HG03060 (cell line): Measurements from ENCODE around the gene IFIH1.
A peak's percentile ranks its signal among the peaks of the same experiment; 100 is the strongest.

Source experiments
- ATAC-seq: cut with Tn5 transposase; IDR thresholded peaks from one replicate; pipeline ENCODE4 v1.9.1; 2021; ENCODE audit warnings: low read depth, moderate number of reproducible peaks; ENCODE audit not compliant: unreplicated experiment

IFIH1 gene

DNA sequence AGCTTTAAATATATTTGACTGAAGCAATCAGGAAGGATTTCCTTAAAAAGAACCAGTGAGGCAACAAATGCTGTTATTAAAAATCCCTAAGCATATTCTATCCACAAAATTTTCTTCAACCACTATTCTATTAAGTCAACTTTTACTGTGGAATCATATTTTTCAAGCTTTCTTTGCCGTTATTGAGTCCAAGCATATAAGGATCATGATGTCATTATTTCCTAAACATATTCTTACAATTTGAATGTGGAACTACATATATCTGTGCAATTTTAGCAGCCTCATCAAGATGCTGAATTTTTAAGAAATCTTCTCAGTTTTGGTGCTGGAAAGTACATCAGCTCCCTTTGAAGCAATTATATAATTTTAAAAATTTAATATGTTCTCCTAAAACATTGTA lies 5.6 kb downstream of the IFIH1 start:
- ATAC-seq: no peak

DNA sequence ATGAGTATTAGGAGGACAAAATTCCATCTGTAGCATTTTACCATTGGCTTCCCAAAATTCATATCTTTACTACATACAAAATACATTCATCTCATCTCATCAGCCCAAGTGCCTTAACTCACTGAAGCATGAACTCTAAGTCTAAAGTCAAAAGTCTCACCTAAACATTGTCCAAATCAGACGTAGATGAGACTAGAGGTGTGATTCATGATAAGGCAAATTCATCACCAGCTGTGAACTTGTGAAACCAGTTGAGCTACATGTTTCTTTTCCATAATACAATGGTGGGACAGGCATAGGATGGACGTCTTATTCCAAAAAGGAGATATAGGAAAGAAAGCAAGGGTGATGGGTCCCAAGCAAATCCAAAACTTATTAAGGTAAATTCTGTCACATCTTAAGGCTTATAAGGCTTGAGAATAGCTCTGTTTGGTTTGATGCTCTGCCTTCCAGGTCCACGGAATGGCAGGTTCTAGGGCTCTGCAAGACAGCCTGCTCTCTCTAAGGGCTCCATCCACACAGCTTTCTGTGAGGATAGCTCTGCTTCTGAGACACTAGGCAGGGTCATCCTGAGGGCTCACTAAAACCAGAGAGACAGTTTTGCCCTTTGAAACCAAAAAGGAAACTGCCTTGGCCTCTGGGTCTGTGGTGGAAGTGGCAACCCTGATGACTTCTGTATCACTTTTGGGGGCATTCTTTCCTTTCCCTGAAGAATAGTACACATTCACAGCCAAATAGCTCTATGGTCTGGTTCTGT lies 9.6 kb downstream of the IFIH1 start:
- ATAC-seq: peak; percentile 45

DNA sequence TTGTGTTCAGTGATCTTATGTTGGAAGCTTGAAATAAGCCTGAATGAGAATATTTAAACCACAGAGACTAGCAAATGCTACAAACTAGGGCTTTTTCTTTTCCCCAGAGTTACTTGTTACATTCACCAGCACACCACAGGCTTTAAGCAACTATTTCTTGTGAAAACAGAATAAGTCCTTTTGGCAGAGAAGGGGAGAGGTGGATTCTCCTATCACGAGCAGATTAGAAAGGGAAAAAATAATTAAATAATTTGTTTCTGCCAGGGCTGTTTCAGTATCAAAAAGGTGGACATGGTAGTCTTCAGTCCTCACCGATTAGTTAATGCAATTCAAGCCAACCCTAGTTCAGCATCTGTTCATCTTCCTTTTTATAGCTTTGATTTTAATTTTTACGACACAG lies 12.6 kb downstream of the IFIH1 start:
- ATAC-seq: no peak

DNA sequence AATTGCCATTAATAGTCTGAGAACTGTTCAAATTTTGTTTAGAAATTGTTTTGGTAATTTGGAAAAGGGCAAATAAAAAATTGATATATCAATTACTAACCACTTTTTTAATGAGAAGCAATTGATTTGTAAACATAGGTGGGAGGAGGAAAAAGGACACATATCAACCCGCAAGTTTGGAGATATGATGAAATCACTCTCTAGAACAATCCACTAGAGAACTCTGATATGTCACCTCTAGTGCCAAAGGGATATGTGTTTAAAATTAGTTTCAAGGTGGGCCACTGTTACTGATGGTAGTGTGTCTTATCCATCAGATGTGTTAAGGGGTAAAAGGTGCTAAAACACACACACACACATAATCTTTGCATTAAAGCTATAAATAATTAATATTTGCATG lies 16.6 kb downstream of the IFIH1 start:
- ATAC-seq: no peak

DNA sequence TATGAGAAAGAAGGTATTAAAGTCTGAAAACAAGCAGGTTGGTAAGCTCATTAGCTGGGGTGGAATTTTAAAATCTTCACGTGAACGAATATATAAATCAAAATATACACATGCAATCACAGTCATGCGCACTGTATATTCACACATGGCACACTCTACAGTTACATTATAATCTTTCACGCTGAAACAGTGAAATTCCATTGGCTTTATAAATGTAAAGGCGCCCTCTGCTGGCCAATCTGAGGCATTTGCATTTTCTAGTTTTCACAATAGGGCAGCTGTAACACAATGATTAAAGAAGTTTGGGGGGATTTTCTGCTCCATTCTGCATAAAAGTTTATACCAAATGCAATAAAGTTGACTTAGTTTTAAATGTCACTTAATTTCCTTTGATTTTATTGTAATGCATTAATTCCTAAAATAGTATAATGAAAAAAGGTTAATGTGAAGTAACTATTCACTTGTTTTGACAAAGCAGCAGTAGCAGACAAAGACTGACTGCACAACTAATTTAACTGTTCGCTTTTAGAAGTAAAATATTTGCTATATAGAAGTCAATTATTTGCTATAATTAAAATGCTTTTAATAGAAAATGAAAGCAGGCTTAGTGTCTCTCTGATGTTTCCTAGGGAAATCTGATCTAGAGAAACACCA lies 17.2 kb downstream of the IFIH1 start:
- peak; percentile 74 for ATAC-seq

DNA sequence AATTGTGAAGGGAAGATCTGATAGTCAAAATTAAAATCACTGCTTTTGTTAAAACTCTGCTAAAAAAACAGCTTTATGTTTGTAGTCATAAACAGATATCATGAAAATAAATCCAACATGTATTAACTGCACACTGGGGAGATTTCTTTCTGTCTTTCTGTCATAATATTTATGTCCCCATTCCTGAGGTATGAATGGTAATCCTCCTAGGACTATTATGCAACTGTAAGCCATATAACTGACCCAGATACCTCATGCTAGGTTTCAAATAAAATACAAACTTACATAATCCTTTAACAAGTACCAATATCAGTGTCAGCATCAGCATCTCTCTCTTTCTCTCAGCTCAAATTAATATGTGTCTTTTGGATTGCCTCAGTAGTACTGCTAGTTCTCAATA lies 18.2 kb downstream of the IFIH1 start:
- ATAC-seq: no peak

DNA sequence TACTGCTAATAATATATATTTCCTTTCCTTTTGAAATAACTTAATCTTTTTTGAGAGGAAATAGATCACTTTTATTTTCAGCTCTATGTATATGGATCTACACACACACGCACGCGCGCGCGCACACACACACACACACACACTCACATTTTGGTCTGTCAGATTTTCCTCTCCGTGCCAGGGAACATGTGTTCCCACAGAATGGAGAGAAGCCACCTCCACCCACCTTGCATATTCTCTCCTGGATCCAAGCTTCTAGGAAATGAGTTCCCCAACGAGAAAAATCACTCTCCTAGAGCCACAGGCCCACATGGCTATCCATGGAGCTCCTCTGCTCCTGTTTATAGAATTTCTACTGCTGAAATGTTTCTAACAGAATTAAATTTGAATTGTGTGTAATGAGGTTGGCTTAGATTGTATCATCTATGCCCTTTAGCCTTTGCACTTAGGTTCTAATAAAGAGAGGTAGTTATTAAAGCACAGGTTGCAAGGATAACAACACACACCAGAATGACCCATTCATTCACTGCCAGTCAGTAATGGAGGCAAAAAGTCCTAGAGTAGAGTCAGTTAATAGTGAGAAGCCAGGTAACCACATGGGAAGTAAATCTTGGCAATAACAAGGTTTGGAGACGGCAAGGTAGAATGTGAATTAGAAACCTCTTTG lies 19.7 kb downstream of the IFIH1 start:
- no peak for ATAC-seq

DNA sequence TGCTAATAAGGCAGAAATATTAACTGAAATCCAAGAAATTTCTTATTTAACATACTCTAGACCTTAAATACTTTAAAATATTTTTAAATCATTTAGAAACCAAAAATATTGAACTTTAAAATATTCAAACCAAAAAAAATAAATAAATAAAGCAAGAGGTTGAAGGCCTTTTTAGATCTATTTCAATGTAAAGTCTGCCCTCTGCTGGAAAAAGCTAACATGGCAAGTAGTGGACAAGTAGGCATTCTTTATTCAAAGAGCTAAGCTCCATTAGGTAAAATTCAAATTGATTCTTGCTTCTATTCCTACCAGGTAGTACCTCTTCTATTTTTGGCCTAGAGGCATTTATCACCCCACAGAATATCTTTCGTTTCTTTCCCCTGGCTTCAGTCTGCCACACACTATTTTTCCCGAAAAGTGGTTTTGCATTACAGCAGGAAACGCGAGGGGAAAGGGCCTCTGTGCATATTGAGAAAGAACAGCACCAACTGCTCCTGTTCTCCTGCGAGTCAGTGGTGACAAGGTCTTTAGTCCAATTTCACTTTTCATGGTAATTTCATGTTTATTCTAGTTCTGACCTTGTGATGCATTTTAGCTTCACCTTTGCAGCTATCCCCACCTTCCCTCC lies 20.4 kb downstream of the IFIH1 start:
- peak; percentile 43 for ATAC-seq

DNA sequence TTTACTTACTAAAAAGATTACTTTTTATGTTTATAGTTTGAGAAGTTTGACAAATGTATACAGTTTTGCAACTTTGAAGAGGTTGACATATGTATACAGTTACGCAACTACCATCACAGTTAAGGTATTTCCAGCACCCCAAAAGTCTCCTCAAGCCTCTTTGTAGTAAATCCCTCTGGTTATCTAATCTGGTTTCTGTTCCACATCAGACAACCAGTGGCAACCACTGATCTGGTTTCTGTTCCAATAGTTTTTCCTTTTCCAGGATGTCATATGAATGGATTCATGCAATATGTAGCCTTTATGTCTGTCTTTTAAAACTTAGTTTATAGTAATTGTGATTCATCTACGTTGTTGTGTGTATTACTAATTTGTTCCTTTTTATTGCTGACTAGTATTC lies 23.5 kb downstream of the IFIH1 start:
- ATAC-seq: no peak

DNA sequence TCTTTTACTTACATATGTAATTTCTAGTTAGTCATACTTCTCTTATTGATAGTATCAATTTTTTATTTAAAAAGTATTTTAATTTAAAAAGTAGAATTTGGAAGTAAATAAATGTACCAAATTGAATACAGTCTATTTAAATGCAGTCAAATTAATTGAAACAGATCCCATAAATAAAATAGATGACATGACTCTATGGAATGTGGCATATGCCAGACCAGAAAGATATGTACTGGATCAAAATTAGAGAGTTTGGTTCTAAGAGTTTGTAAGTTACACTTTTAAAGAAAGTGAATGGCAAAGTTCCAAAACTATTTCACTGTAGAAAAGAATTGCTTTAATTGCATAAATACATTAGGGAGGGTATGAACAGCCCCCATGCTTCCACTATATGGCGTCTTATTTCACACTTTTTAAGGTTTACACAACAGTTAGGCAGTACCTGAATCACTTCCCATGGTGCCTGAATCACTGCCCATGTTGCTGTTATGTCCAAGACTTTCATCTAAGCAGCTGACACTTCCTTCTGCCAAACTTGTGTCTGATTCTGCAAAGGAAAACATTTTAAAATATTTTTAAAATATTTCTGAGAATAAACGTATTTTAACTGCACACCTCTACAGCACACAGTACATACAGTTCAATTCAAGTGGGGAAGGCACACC lies 25.2 kb downstream of the IFIH1 start:
- ATAC-seq: no peak

DNA sequence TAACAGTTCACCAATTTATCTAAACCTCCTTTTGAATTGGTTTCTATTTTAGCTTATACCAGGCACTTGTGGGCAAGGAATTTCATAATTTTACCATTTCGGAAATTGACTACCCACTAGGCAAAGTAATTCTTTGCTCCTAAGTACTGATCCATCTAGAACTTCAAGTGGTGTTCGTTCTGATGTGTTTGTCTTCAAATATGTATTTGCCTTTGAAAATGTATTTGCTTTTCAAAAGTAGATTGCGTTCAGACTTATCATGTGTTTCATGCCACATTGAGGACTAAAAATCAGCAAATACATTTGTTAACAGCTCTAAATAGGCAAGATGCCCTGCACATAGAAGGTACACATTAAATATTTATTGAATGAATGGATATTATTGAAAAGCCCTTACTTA lies 26.7 kb downstream of the IFIH1 start:
- ATAC-seq: no peak

DNA sequence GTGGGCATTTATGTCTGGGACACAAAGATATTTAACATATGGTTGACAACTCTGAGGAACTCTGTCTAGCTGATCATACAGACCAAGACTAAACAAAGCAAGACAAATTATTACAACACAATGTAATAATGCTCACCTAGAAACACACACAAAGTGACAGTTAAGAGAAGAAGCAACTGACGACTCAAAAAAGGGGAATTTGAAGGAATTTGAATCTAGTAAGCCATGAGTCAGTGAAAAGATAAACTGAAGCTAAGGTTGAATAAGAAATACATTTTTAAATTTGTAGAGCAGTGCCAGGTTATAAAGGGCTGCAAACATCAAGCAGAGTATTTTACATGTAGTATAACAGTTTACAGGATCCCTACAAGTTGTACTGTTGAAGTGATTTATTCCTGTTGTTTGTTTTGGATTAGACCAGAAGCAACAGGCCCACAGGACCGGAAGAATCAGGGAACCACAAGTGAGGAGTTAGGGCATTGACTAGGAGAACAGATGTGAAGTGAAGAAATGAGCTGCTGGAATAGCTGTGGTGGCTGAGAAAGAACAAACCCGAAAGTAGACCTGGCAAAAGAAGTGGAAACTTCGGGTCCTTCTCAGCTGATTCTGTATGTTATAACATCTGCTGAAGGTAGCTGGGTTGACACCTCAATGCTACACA lies 35.6 kb downstream of the IFIH1 start:
- no peak for ATAC-seq

DNA sequence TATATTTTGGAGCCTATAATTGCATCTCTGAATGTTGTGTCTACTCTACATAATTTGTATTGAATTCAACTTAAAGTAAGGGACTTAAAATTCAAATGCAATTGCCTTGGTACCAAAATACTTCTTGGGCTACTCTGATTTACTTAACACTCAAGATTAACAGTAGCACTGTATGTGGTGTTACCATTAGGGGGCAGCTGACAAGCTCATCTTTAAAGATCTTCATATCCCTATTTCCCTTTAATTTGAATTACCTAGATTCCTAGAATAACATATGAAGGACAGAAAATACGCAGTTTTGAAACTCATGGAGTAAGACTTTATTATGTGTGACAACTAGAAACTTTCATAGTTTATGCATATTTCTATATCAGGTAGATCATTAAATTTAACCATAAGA lies 37.8 kb downstream of the IFIH1 start:
- ATAC-seq: no peak

DNA sequence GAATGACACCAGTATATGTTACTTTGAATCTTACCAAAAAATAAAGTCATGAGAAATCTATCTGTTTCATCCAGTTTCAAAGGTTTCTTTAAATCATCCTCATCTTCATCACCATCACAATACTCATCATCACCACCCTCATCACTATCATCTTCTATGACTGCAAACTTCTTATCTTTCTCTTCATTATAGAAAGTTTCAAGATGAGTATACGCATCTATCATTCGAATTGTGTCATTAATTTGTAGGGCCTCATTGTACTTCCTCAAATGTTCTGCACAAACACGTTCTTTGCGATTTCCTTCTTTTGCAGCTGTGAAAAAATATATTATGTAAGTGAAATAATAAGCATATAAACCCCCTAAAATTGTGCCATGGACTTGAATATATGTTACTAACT lies 41.1 kb downstream of the IFIH1 start:
- ATAC-seq: no peak

DNA sequence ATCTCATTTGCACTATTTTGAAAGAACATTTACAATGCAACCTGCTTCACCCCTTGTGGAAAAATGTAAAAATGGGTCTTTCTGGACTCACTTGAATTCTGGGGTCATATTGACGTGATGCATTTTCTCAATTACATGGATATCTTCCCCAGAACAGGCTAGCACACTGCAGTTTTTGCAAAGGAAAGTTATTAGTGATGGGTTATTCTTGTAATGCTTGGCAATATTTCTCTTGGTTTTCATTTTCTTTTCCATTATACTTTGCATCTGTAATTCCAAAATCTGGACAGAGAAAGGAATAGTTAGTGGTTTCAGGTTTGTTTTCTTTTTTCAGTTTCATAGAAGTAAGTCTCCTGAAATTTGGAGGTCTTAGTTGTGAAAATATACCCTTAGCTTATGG lies 50.5 kb downstream of the IFIH1 start:
- no peak for ATAC-seq

DNA sequence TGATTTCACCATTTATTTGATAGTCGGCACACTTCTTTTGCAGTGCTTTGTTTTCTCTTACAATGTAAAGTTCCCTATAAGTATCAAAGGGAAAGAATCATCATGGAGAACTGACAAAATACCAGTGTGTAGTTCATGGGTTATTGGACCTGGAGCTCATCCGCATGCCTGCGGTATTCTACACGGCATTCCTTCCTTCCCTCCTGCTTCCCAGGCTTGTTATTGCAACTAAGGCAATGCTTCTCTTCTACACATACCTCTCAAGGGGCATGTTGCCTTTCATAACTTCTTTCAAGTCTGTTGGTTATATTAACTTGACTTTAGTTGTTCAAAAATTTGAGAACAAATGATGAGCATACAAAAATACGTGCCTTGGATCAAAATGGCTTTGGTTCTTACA lies 51.0 kb downstream of the IFIH1 start:
- no peak for ATAC-seq

DNA sequence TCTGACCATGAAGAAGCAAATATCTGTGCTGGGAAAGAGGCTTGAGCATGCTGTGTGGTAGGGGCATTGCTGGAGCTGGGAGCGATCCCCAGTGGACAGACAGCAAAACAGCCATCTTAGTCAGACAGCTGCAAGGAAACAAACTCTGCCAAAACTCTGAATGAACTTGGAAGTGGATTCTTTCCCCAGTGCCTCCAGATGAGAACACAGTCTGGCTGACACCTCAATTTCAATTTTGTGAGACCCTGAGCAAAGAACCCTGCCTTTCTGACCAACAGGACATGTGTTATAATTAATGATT lies 52.1 kb downstream of the IFIH1 start:
- no peak for ATAC-seq

DNA sequence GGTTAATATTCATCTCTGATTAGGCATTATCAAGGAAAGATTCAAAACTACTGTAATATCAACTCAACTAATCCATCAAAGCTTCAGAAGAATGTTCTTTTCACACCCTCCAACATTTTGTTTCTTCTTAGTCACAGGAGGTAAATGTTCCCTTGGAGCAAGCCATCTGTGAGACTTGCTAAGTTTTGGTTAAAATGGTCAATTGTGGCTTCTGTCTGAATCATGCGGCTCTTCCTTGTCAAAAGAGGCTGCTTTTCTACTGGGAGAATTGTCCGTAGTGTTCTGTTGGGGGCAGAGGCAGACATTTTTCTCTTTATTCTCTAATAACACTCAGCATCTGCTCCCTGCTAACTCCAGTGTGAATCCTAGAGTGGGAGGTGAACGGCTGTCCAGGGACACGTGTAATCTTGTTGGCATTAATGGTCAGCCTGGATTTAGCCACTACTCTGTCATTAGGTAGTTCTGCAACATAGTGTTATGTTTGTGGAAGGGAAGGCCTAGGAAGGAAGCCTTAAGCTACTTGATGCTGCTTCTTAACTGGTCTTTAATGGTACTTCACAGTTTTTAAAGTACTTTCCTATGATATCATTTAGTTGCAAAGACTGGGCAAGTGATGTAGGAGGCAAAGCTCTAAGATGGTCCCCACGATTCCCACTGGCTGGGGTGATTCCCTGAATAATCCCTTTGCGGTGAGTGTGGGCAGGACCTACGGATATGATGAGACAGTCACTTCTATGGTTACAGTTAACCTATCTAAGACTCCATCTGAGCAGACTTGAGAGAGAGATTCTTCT lies 52.6 kb downstream of the IFIH1 start:
- ATAC-seq: no peak

DNA sequence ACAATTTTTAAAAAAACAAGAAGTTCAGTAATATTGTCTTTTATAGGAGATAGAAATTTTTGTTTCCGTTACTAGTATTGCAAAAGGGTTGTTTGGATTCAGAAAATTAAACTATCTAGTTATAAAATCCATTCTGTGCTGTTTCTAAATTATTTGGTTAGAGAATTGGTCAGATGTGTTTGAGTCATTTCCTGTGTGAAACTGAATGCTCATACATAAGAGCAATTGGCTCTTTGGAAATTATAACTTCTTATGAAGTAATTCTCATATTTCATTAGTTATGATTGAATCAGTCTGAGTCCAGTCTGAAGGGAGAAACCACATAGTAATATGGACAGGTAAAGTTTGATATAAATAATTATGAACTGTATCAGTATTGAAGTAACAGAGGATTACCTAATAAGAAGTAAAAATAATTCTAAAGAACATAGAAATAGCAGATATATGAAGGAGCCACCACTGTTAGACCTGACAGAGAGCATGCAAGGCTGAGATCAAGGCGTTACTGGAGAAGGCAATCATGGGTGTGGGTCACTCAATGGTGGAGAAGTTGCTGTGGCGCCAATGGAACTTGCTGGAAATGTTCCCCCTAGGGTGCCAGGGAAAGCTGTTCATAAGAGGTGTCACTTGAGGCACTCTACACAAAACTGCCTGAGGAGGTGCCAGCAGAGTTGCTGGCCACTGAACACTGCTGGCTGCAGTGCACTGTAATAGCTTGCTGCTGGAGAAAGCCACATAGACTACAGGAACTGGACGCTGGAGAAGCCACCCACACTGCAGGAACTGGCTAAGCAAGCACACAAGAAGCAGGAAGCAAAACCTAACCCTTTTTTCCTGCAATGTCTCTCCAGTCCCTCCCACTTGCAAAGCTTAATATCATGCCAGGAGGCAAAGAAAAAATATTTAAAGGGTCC lies 57.2 kb downstream of the IFIH1 start:
- no peak for ATAC-seq
